Activated CD4-positive, alpha-beta T cell treated with anti-CD3 and anti-CD28 coated beads, Interleukin-2, amount 10 ng/mL, durations not matched to agents 7 days and 5 days (primary cell): ENCODE data around the gene NUDT8. TPM values are rescaled to one million over a fixed set of nuclear protein-coding genes. Genes with fewer than 3 reads are reported as not detected.

Experiments used
- CTCF ChIA-PET: fragments of 350-600 bp; sonication (Branson Sonifier 250); formaldehyde crosslinking; loops from one replicate; lab custom pipeline; 2021; ENCODE audit warnings: antibody characterized with exemption; lab: Charles Lee
- POLR2A ChIA-PET: fragments of 350-600 bp; sonication (Branson Sonifier 250); formaldehyde crosslinking; loops from one replicate; lab custom pipeline; 2021; ENCODE audit warnings: antibody characterized with exemption; lab: Charles Lee
- DNase-seq: peaks from one replicate; pipeline ENCODE4 v3.0.0-alpha.2; 2020
- H3K27ac Mint-ChIP-seq: one replicate; pipeline ENCODE4 v1.8.0; 2021; ENCODE audit warnings: mild to moderate bottlenecking, moderate library complexity, mixed read lengths
- H3K27me3 Mint-ChIP-seq: one replicate; pipeline ENCODE4 v1.8.0; 2021; ENCODE audit warnings: mixed read lengths
- H3K36me3 Mint-ChIP-seq: one replicate; pipeline ENCODE4 v1.8.0; 2021; ENCODE audit warnings: low read depth, mixed read lengths
- H3K4me1 Mint-ChIP-seq: one replicate; pipeline ENCODE4 v1.8.0; 2021; ENCODE audit warnings: mixed read lengths
- H3K4me3 Mint-ChIP-seq: one replicate; pipeline ENCODE4 v1.8.0; 2021; ENCODE audit warnings: mild to moderate bottlenecking, moderate library complexity, mixed read lengths
- H3K9me3 Mint-ChIP-seq: one replicate; pipeline ENCODE4 v1.8.0; 2021; ENCODE audit warnings: mixed read lengths
- total RNA-seq, 2 experiments: library from RNA; stranded (reverse); gene quantifications; one replicate each; pipeline ENCODE4 v1.2.3, GENCODE V29; 2021

NUDT8 gene, protein sequence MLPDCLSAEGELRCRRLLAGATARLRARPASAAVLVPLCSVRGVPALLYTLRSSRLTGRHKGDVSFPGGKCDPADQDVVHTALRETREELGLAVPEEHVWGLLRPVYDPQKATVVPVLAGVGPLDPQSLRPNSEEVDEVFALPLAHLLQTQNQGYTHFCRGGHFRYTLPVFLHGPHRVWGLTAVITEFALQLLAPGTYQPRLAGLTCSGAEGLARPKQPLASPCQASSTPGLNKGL
- total RNA-seq, result 1 to 10 TPM; 7.3 to 8.8 TPM

DNA sequence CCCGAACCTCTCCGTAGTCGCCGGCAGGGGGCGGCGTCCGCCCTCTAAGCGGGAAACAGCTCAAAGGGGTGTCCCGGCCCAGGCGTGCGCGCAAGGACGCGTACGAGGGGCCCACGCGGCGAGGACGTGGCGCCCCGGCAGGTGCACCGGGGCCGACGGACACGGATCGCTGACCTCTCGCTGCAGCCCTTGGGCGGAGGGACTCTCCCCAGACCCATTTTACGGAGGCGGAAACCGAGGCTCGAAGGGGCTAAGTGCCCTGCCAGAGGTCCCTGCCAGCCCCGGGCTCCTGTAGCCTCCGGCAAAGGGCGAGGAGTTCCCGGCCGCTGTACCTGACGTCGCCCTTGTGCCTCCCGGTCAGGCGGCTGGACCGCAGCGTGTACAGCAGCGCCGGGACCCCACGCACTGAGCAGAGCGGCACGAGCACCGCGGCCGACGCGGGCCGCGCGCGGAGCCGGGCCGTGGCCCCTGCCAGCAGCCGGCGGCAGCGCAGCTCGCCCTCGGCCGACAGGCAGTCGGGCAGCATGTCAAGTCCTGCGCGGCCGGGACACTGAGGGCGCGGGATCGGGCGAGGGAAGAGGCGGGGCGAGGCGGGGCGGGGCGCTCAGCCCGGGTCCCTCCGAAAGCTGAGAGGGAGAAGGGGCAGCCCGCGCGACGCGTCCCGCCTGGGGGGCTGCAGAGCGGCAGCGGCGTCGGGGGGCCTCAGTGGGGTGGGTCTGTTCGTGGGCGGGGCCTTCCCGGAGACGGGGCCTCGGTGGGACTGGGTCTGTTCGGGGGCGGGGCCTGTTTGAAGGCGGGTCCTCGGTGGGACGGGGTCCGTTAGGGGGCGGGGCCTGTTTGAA, at the start of gene NUDT8:
NUDT8 (minus strand) TSS at position 552 of the 842 bp plus-strand sequence; CDS start at position 526, 26 bp downstream.
- Mint-ChIP-seq H3K4me1 (peaks cover 24% of the 10 kb centered on the region), H3K27ac (peak within 1 kb of the TSS; percentile 95), H3K4me3 (peak within 1 kb of the TSS; percentile 84), H3K27me3 (no peaks in the 10 kb centered on the region), H3K36me3 (no peaks in the 10 kb centered on the region), H3K9me3 (no peaks in the 10 kb centered on the region)
- POLR2A ChIA-PET, result interaction anchor here (0.5 to 0.6 kb wide), 3 partner anchors 10 to 146 kb away, joined by 3 to 5 read pairs (median 3); partner anchors contain the start of gene AIP
- CTCF ChIA-PET, result interaction anchor here (0.5 to 9.6 kb wide), 28 partner anchors 8 to 285 kb away, joined by 3 to 114 read pairs (median 4); partner anchors contain the start of genes ACY3 and TBX10
- DNase-seq, result peak; percentile 97

DNA sequence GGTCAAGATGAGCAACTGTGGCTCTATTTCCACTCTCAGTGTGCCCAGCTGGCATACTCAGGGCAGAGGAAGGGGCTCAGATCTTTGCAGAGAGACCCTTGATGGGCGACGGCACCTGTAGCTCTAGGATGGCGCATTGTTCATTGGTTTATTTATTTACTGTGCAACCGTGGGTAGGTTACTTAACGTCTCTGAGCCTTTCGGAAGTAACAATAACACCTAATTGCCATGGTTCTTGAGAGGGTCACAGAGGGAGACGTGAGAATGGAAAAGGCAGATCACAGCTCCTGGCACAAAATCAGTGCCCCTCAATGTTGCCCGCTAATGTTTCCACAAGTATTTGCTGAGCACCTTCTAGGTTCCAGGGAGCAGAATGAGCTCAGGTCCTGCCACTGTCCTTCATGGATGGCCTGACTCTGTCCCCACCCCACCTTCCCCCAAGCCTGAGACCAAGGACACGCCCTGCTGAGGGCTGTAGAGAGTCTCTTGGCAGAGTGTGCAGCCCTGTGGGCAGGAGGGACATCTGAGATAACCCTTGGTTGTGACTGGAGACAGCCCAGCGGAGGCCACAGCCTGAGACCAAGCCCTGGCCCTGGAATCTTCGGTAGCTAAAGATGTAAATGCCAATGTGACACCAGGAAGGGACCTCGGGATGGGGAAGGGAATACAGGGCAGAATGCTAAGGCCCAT, 45.5 kb upstream of the NUDT8 start:
- Mint-ChIP-seq H3K4me1 (no peaks in the 10 kb centered on the region), H3K27ac (no peak overlapping the region), H3K36me3 (no peaks in the 10 kb centered on the region), H3K9me3 (peaks cover 5% of the 10 kb centered on the region), H3K27me3 (peaks cover 13% of the 10 kb centered on the region), H3K4me3 (no peak overlapping the region)
- ChIA-PET POLR2A (no interaction called here), CTCF (no interaction called here)
- no peak for DNase-seq

DNA sequence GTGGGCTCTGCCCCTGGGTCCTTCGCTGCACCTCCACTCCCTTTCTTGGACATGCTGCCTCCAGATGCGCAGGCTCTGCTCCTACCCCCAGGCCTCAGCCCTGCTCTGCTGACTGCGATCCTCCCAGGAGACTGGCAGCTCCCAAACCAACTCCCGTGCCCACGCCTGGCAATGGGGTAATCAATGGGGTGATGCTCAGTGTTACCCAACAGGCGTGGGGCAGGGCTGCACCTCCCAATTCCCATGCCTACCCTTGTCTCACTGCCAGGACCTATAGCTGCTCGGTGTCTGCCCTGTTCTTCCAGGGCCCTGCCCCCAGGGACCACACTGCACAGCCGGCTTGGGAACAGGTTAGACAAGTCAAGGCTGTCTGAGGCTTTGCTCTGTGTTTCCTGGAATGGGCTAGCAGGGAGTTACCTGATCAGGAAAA, 44.7 kb upstream of the NUDT8 start, which contains the start of gene ALDH3B2:
ALDH3B2 (minus strand) TSS at position 182 of the 430 bp plus-strand sequence. CDS start 7,688 bp downstream, outside the sequence.
- DNase-seq, result no peak
- no peak within 1 kb of the TSS for H3K4me3 Mint-ChIP-seq
- no peaks in the 10 kb centered on the region for H3K4me1 Mint-ChIP-seq
- H3K27ac Mint-ChIP-seq, result no peak within 1 kb of the TSS
- ChIA-PET CTCF (no interaction called here), POLR2A (no interaction called here)
- peaks cover 5% of the 10 kb centered on the region for H3K9me3 Mint-ChIP-seq
- H3K36me3 Mint-ChIP-seq, result no peaks in the 10 kb centered on the region
- H3K27me3 Mint-ChIP-seq, result peaks cover 13% of the 10 kb centered on the region

DNA sequence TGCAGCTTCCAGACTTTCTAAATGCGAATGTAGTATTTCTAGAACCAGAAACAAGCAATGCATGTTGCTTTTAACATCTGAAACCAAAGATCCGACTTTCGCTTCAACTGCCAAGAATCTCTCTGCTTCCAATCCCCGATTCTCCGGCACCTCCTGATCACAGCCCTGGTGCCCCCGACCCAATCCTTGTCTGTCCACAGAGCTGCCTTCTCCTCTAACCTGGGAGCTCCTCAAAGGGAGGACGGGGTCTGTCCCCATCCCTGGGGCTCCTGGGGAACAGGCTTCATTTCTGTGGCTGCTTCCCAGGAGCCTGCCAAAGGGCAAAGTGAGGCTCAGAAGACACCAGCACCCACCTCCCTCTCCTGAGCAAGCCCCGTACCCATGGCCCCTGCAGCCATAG, 44.2 kb upstream of the NUDT8 start:
- no peak for DNase-seq
- POLR2A ChIA-PET, result no interaction called here
- Mint-ChIP-seq H3K4me3 (no peak overlapping the region), H3K27ac (no peak overlapping the region), H3K27me3 (peaks cover 13% of the 10 kb centered on the region), H3K4me1 (no peaks in the 10 kb centered on the region), H3K36me3 (no peaks in the 10 kb centered on the region), H3K9me3 (peaks cover 5% of the 10 kb centered on the region)
- CTCF ChIA-PET, result interaction anchor here (0.5 to 0.9 kb wide), 2 partner anchors 23 to 1144 kb away, joined by 3 read pairs; no protein-coding TSS in a partner anchor

DNA sequence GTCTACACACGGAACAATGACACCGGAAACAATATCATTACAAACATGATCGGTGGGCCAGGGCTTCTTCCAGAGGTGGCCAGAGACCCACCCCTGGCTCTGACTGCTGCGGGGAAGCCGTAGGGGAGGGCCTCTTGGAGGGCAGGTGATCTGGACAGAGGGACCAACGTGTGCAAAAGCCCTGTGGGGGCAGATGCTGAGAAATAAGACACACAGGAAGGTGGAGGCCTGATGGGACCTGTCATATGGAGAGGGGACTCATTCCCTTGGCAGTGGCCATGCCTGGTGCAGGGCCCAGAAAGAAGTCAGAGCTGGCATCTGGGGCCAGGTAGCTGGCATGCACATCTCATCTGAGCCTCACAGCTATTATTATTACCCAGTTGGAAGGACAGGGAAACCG, 43.6 kb upstream of the NUDT8 start:
- H3K4me3 Mint-ChIP-seq, result no peak overlapping the region
- H3K36me3 Mint-ChIP-seq, result no peaks in the 10 kb centered on the region
- H3K27ac Mint-ChIP-seq, result no peak overlapping the region
- peaks cover 5% of the 10 kb centered on the region for H3K9me3 Mint-ChIP-seq
- no peak for DNase-seq
- peaks cover 13% of the 10 kb centered on the region for H3K27me3 Mint-ChIP-seq
- CTCF ChIA-PET, result interaction anchor here (0.9 to 1.4 kb wide), 2 partner anchors 24 to 44 kb away, joined by 3 read pairs; partner anchors contain the start of gene NUDT8
- H3K4me1 Mint-ChIP-seq, result no peaks in the 10 kb centered on the region
- POLR2A ChIA-PET, result no interaction called here

DNA sequence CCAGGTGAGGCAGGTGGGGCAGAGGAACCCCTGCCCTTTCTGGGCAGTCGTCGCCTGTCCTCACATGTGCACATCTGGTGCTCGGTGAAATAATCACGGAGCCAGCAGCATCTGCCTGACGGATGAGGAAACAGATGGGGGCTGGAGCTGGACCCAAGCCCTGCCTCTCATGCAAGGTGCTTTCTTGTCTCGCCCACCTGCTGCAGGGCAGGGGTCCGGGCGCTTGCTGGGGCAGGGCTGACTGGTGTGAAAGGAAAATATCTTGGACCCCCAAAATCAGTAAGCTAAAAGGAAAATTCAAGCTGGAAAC, 41.4 kb upstream of the NUDT8 start:
- no peaks in the 10 kb centered on the region for H3K9me3 Mint-ChIP-seq
- no peak for DNase-seq
- no peaks in the 10 kb centered on the region for H3K36me3 Mint-ChIP-seq
- no peak overlapping the region for H3K4me3 Mint-ChIP-seq
- H3K27me3 Mint-ChIP-seq, result peaks cover under 1% of the 10 kb centered on the region
- POLR2A ChIA-PET, result no interaction called here
- CTCF ChIA-PET, result interaction anchor here (0.7 to 1.0 kb wide), 4 partner anchors 40 to 320 kb away, joined by 3 to 4 read pairs (median 3); no protein-coding TSS in a partner anchor
- no peaks in the 10 kb centered on the region for H3K4me1 Mint-ChIP-seq
- no peak overlapping the region for H3K27ac Mint-ChIP-seq

DNA sequence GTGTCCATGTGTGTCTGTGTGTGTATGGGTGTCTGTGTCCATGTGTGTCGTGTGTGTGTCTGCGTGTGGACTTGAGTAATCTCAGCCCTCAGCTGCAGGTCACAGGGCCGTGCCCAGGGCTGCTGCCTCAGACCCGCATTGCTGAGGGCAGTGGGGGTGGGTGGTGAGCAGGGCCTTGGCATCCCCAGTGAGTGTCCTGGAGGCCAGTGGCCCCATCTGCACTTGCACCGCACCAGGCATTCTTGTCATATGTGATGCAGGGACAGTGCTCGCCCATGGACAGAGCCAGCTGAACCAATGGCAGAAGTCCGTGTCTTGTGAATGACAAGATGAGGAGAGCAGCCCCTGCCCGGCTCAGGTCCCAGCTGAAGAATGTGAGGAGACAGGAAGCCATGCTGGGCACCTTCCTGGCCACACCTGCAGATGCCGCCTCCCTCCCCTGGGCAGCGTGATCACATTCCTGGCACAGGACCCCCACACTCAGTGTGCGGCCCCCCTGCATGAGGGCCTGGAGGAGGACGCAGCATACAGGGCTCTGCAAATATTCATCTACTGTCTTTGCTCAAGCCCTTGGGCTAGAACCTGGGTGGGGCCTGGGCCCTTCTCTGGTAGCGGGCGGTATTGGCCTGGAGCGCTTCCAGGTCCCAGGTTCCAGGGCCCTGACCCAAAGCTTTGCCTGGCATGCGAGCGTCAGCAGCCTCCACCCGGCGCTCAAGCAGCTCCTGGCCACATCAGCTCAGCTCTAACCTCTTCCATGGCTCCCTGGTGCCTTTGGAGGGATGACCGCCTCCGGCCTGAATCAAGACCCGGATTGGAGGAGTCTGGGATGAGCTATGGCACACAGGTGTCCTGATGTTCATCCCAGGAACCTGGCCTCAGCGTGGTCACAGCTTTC, 40.8 kb upstream of the NUDT8 start:
- no peak for DNase-seq
- Mint-ChIP-seq H3K27me3 (no peaks in the 10 kb centered on the region), H3K9me3 (no peaks in the 10 kb centered on the region), H3K36me3 (no peaks in the 10 kb centered on the region), H3K4me1 (no peaks in the 10 kb centered on the region), H3K4me3 (no peak overlapping the region), H3K27ac (no peak overlapping the region)
- POLR2A ChIA-PET, result no interaction called here
- CTCF ChIA-PET, result interaction anchor here (0.7 to 1.0 kb wide), 4 partner anchors 39 to 319 kb away, joined by 3 to 4 read pairs (median 3); no protein-coding TSS in a partner anchor

DNA sequence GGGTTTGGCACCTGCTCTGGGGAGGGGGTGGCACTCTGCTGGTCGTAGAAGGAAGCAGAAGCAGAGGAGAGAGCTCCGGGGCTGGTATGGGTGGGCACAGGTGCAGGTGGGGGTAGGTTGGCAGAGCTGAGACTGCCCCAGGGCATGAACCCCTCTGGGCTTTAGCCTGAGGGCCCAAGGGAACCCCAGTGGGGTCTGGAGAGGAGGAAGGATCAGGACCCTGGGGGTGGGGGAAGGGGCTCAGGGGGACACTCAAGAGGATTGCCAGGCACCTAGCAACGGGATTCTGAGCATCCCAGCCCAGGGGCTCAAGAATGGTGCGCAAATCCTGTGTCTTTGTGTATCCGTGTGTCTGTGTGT, 38.4 kb upstream of the NUDT8 start:
- ChIA-PET POLR2A (no interaction called here), CTCF (interaction anchor here (2.3 kb wide), 1 partner anchor 39 kb away, joined by 6 read pairs; the partner anchor contains the start of gene NUDT8)
- Mint-ChIP-seq H3K36me3 (no peaks in the 10 kb centered on the region), H3K27ac (no peak overlapping the region), H3K4me1 (no peaks in the 10 kb centered on the region), H3K9me3 (no peaks in the 10 kb centered on the region), H3K4me3 (no peak overlapping the region), H3K27me3 (no peaks in the 10 kb centered on the region)
- no peak for DNase-seq

DNA sequence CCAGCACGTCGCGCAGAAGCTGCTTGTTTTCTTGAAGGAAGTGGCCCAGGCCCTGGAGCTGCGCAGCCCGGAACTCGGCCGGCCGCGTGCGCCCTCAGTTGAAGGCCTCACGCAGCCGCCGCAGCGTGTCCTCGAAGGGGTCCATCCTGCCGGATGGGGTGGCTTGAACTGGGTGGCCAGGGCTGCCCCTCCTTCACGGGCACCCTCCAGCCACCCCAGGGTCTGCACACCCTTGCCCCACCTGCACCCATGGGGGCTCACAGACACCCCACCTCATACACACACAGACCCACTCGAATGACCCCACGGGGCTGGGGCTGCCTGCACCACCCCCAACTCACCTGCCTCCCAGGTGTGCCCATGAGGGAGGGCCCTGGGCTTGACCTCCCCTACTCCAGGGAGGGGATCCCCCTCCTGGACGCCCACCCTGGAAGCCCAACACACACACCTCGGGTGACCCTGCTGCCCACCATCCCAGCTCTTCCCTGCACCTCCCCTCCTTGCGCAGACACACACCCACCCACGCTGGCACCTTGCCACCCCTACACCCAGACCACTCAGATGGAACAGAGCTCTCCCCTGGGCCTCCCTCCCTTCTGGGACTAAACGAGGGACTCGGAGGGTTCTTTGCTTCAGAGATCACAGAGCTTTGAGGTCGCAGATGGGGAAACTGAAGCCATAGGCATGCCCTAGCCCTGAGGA, 37.9 kb upstream of the NUDT8 start:
- Mint-ChIP-seq H3K27ac (no peak overlapping the region), H3K4me1 (no peaks in the 10 kb centered on the region), H3K27me3 (no peaks in the 10 kb centered on the region), H3K9me3 (no peaks in the 10 kb centered on the region), H3K36me3 (no peaks in the 10 kb centered on the region), H3K4me3 (no peak overlapping the region)
- no peak for DNase-seq
- POLR2A ChIA-PET, result no interaction called here
- CTCF ChIA-PET, result interaction anchor here (2.3 kb wide), 1 partner anchor 38 kb away, joined by 6 read pairs; the partner anchor contains the start of gene NUDT8

DNA sequence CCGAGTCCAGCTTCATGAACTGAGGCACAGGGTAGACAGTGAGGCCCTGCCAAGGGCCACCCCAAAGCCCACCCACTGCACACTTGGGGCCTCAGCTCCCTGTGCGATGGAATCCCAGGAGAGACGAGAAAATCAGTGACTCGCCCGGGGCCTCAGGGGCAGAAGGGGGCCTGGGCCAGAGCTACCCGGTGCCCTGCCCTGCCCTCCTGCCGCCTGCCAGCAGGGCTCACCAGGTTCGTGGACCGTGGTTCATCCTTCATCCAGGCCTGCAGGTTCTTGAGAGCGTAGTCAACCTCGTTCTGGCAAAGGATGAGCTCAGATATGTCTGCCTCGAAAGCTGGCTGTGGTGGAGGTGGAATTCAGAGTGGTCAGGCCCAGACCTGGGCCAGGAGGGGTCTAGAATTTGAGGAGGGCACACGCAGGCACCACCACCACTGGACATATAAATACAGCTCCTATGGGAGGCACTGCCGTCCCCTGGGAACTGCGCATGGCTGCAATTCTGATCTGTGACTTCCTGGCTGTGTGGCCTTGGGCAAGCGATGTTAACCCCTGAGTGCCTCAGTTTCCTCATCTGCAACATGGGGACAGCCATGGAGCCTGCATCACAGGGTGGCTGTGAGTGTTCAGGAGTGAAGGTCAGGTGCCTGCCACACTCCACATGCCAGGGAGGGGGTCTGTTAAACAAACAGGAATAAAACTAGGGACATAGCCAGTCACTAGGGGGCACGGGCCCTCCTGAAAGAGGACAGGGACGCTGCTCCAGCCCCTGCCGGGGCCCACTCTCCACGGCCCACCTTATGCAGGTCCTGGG, 37.1 kb upstream of the NUDT8 start:
- Mint-ChIP-seq H3K36me3 (no peaks in the 10 kb centered on the region), H3K27ac (no peak overlapping the region), H3K4me3 (no peak overlapping the region), H3K9me3 (no peaks in the 10 kb centered on the region), H3K4me1 (no peaks in the 10 kb centered on the region), H3K27me3 (no peaks in the 10 kb centered on the region)
- CTCF ChIA-PET, result interaction anchor here (0.6 to 2.3 kb wide), 2 partner anchors 38 to 972 kb away, joined by 3 to 6 read pairs; partner anchors contain the start of gene NUDT8
- DNase-seq, result no peak
- POLR2A ChIA-PET, result interaction anchor here (0.6 kb wide), 1 partner anchor 30 kb away, joined by 5 read pairs; no protein-coding TSS in a partner anchor

DNA sequence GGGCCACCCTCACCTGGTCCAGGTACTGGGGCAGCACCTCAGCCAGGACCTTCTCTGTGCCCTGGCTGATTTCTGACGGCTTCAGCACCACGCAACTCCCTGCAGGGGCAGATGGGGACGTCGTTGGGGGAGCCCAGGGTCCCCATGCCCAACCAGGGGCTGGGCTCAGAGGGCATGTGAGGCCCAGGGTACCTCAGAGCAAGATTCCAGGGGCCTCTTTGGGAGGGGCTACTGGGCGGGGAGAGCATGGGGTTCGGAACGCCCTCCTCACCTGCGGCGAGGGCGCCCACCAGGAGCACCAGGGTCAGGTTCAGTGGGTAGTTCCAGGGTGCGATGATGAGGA, 36.5 kb upstream of the NUDT8 start:
- POLR2A ChIA-PET, result no interaction called here
- DNase-seq, result no peak
- Mint-ChIP-seq H3K27me3 (no peaks in the 10 kb centered on the region), H3K4me3 (no peak overlapping the region), H3K9me3 (no peaks in the 10 kb centered on the region), H3K4me1 (no peaks in the 10 kb centered on the region), H3K36me3 (no peaks in the 10 kb centered on the region), H3K27ac (no peak overlapping the region)
- CTCF ChIA-PET, result interaction anchor here (0.6 to 2.3 kb wide), 2 partner anchors 37 to 971 kb away, joined by 3 to 6 read pairs; partner anchors contain the start of gene NUDT8
